ENCODE measurements around the gene HSFX3.
"Not testable (repeated sequence)": the region's sequence is repeated elsewhere in the genome, so short reads cannot be mapped to it uniquely, and the experiment has no call there.

Gene HSFX3

DNA sequence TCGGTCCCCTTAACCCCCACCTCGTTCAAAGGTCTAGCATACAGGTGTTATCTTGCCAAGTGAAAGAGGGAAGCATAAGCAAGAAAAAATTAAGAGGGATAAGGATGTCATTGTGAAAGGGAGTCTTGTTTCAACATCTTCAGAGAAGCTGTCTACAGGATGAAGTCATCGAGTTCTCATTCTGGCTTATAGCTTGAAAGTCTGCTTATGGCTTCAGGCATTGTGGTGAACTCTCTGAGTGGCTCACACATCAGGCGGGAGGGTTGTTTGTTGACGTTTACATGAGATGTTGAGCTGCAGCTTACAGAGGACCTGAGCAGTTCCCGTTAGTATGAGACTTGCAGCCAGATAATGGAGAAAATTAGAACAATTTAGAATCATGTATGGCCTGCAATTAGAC, 20.9 kb upstream of the HSFX3 start:
- Histone ChIP-seq H3K36me3 (ENCODE audit: control insufficient read depth, insufficient read depth, low read length) (no peaks in the 10 kb centered on the region), H3K4me3 (replicated peaks; ENCODE audit: low read depth, low read length) (no peak overlapping the region), H3K27me3 (replicated peaks; ENCODE audit: control insufficient read depth, insufficient read depth, low read length) (no peaks in the 10 kb centered on the region)
- TF ChIP-seq, protein P1, sequence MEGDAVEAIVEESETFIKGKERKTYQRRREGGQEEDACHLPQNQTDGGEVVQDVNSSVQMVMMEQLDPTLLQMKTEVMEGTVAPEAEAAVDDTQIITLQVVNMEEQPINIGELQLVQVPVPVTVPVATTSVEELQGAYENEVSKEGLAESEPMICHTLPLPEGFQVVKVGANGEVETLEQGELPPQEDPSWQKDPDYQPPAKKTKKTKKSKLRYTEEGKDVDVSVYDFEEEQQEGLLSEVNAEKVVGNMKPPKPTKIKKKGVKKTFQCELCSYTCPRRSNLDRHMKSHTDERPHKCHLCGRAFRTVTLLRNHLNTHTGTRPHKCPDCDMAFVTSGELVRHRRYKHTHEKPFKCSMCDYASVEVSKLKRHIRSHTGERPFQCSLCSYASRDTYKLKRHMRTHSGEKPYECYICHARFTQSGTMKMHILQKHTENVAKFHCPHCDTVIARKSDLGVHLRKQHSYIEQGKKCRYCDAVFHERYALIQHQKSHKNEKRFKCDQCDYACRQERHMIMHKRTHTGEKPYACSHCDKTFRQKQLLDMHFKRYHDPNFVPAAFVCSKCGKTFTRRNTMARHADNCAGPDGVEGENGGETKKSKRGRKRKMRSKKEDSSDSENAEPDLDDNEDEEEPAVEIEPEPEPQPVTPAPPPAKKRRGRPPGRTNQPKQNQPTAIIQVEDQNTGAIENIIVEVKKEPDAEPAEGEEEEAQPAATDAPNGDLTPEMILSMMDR (IDR thresholded peaks at IDR 0.05; ENCODE audit: insufficient read depth, low read length, poor library complexity, severe bottlenecking) = no peak
- DNase-seq (ENCODE audit: extremely low read depth, insufficient read length) = no peak

DNA sequence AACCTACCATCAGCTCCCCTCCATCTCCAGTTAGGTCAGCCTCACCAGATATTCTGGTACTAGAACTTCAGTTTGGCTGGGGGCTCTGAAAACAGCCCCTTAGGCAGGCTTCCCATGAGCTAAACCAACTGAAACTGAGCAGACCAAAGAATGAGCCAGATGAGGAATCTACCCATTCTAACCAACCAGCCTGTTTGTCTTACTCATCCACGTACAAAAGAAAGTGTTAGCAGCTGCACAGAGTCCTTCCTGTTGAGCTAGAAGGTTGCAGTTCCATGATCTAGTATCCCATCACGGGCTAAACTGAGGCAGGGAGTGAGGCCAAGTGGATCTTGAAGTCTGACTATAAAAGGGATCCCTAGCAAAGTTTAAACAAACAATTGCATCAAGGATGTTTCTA, 20.0 kb upstream of the HSFX3 start:
- no peak overlapping the region for H3K4me3 ChIP-seq (replicated peaks; ENCODE audit: low read depth, low read length)
- H3K36me3 ChIP-seq (ENCODE audit: control insufficient read depth, insufficient read depth, low read length) = no peaks in the 10 kb centered on the region
- DNase-seq (ENCODE audit: extremely low read depth, insufficient read length) = no peak
- TF ChIP-seq, protein P1 (IDR thresholded peaks at IDR 0.05; ENCODE audit: insufficient read depth, low read length, poor library complexity, severe bottlenecking) = no peak
- no peaks in the 10 kb centered on the region for H3K27me3 ChIP-seq (replicated peaks; ENCODE audit: control insufficient read depth, insufficient read depth, low read length)

DNA sequence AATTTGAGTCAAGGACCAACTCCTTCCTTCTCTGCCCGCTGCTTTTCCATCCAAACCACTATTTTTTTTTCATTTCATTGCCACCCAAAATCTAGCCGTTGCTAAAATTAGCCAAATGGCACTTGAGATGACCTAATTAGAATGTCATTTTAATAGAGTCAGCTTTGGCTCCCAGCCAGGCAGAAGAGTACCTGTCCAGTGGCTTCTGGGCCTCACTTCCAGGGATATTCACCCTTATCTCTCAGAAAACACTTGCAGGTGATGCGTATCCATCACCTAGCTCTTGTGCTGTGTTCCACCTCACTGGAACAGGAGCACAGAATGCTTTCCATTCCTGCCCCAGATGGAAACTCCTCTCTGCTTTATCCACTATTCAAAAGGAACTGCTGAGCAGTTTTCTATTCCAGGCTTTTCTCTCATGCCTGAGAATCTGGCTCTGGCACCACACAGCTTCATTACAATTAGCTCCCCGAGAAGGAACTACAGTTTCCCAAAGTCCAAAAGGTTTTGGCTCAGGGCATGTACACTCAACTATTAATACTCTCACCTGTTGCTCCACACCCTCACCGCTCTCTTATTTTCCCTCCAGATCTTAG, 19.1 kb upstream of the HSFX3 start:
- TF ChIP-seq, protein P1 (IDR thresholded peaks at IDR 0.05; ENCODE audit: insufficient read depth, low read length, poor library complexity, severe bottlenecking) = no peak
- Histone ChIP-seq H3K27me3 (replicated peaks; ENCODE audit: control insufficient read depth, insufficient read depth, low read length) (no peaks in the 10 kb centered on the region), H3K36me3 (ENCODE audit: control insufficient read depth, insufficient read depth, low read length) (no peaks in the 10 kb centered on the region), H3K4me3 (replicated peaks; ENCODE audit: low read depth, low read length) (no peak overlapping the region)
- DNase-seq (ENCODE audit: extremely low read depth, insufficient read length) = no peak

DNA sequence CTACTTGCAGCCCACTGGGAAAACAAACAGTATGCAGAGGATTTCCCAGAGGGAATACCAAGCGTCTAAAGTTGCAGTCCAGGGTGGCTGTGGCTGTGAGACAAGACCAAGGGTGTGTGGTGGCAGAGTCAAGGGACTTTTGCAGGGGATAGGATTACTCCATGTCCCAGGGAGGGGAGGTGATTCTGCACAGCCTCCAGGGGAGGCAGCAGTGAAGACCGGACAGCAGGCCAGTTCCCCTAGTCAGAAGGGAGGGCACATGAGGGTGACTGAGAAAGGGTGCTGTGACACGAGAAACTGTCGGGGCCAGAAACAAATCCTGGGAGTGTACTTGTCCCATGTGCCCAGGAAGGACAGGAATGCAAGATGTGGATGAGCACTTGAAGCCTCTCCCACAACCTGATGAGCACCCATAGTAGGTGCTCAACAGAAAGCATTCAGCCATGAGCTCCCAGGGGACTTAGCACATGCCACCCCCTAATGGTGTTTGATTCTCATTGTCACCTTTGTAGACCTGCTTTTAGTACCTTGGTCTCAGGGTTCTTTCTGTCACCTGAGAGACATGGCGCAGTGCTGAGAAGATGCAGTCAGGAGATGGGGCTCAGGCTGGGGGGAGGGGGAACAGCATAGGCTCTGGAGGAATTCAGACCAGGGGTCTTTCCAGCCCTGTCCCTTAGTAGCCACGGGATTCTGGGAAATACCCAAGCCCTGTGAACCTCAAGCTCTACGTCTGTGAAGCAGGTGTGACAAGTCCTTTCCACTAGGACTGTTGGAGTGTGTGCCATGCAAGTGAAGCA, 18.1 kb upstream of the HSFX3 start:
- Histone ChIP-seq H3K36me3 (ENCODE audit: control insufficient read depth, insufficient read depth, low read length) (no peaks in the 10 kb centered on the region), H3K4me3 (replicated peaks; ENCODE audit: low read depth, low read length) (no peak overlapping the region), H3K27me3 (replicated peaks; ENCODE audit: control insufficient read depth, insufficient read depth, low read length) (no peaks in the 10 kb centered on the region)
- TF ChIP-seq, protein P1 (IDR thresholded peaks at IDR 0.05; ENCODE audit: insufficient read depth, low read length, poor library complexity, severe bottlenecking) = no peak
- DNase-seq (ENCODE audit: extremely low read depth, insufficient read length) = no peak

DNA sequence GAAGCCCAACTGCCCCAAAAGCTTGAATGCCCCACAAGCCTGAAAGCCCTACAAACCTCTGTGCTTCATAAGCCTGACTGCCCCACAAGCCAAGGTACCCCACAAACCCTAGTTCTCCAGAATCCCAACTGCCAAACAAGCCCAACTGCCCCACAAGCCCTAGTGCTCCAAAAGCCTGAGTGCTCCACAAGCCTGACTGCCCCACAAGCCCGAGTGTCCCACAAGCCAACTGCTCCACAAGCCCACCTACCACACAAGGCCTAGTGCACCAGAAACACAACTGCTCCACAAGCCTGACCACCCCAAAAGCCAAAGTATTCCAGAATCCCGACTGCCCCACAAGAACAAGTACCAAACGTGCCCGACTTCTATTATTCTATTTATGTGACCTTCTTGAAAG, 13.6 kb upstream of the HSFX3 start:
- TF ChIP-seq, protein P1 (IDR thresholded peaks at IDR 0.05; ENCODE audit: insufficient read depth, low read length, poor library complexity, severe bottlenecking) = no peak
- Histone ChIP-seq H3K4me3 (replicated peaks; ENCODE audit: low read depth, low read length) (no peak overlapping the region), H3K27me3 (replicated peaks; ENCODE audit: control insufficient read depth, insufficient read depth, low read length) (no peaks in the 10 kb centered on the region), H3K36me3 (ENCODE audit: control insufficient read depth, insufficient read depth, low read length) (no peaks in the 10 kb centered on the region)
- no peak for DNase-seq (ENCODE audit: extremely low read depth, insufficient read length)

DNA sequence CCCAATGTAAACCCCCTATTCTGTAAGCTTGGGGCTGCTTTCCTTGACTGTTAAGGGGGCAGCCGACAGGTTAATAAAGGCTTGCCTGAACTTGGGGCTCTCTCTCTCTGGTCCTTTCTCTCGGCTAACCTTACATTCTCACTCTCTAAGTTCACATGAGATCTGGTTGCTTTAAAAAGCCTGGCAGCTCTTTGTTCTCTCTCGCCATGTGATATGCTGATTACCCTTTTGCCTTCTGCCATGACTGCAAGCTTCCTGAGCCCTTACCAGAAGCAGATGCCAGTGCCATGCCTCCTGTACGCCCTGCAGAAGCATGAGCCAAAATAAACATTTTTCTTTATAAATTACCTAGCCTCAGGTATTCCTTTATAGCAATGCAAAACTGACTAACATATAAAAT, 5.5 kb upstream of the HSFX3 start:
- H3K4me3 ChIP-seq (replicated peaks; ENCODE audit: low read depth, low read length); H3K27me3 ChIP-seq (replicated peaks; ENCODE audit: control insufficient read depth, insufficient read depth, low read length); DNase-seq (ENCODE audit: extremely low read depth, insufficient read length); H3K36me3 ChIP-seq (ENCODE audit: control insufficient read depth, insufficient read depth, low read length): not testable (repeated sequence)

DNA sequence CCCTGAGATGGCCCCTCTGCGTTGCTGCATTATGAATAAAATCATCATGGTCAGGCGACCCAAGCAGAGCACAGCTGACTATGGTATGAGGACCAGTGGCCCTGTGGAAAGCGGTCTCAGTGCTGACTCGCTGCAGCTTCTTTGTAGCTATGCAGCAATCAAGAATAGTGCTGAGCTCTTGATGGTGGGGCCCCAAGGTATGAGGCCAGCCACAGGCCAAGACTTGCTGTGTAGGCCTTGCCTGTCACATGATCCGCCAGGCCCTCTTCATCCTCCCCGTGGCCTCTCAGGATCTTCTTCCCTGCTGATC, 2.2 kb upstream of the HSFX3 start:
- H3K27me3 ChIP-seq (replicated peaks; ENCODE audit: control insufficient read depth, insufficient read depth, low read length); H3K4me3 ChIP-seq (replicated peaks; ENCODE audit: low read depth, low read length); H3K36me3 ChIP-seq (ENCODE audit: control insufficient read depth, insufficient read depth, low read length); DNase-seq (ENCODE audit: extremely low read depth, insufficient read length): not testable (repeated sequence)

DNA sequence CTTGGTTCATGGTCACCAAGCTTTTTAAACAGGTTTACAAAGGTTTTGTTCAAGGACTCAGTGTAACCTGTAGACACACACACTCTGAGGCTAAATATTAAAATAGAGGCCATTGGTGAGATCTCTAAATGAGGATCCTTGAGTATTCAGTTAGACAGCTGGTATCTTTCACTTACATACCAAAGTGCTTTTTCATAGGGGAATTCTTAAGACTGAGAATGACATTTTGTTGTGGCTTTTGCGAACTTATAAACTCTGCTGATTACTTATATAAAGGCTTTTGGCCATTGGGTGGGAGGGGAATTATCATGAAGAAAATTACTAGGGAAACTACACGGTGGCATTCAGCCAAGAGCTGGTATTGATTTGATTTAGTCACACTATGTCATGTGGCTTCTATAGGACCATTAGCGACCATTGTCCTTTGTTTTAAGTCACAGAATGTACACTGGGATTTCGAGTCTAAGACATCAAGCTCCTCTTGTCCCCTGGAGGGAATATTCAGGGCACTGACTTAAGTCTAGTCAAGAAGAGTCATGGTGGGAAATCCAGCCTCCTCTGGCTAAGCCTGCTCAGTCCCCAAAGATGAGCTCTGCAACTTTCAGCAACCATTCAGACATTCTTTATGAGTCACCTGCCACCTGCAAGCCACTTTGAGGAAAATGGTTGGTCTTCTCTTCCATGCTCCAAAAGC, 1.7 kb upstream of the HSFX3 start:
- DNase-seq (ENCODE audit: extremely low read depth, insufficient read length); H3K27me3 ChIP-seq (replicated peaks; ENCODE audit: control insufficient read depth, insufficient read depth, low read length); H3K36me3 ChIP-seq (ENCODE audit: control insufficient read depth, insufficient read depth, low read length); H3K4me3 ChIP-seq (replicated peaks; ENCODE audit: low read depth, low read length): not testable (repeated sequence)

DNA sequence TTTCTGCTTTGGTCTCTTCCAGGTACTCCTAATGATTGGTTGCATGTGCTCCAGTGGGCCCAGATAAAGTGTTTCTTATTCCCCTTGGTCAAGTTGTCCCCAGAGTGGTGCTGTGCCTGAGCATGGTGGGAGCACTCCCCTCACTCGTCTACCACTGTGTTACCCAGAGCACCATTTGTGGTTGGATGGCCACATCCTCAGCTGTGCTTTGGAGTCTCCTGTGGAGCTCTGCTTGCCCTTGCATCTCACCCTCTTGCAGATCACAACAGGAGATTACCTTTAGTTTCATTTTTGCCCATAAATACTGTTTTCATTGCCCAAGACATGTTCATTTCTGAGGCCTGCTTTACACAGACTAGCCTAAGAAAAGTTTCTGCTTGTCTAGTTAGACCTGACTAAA, 730 bp upstream of the HSFX3 start:
- H3K27me3 ChIP-seq (replicated peaks; ENCODE audit: control insufficient read depth, insufficient read depth, low read length); H3K4me3 ChIP-seq (replicated peaks; ENCODE audit: low read depth, low read length); H3K36me3 ChIP-seq (ENCODE audit: control insufficient read depth, insufficient read depth, low read length); DNase-seq (ENCODE audit: extremely low read depth, insufficient read length): not testable (repeated sequence)
